ENCODE data around the gene SLC7A7.
"Not testable (repeated sequence)": the region's sequence is repeated elsewhere in the genome, so short reads cannot be mapped to it uniquely, and the experiment has no call there.

The SLC7A7 gene

GRCh38 chr14:22814941-22815713 lies at the start of gene SLC7A7:
Gene SLC7A7, minus strand, starts transcription at chr14:22815435. Its CDS starts 2,037 bp downstream, at chr14:22813398.
- no peak for DNase-seq

GRCh38 chr14:22864979-22865378 lies 49.7 kb upstream of the SLC7A7 start:
- no peak for DNase-seq

- no peak for DNase-seq
These were observed 46.4 kb upstream of the SLC7A7 start for GRCh38 chr14:22861651-22862050.

- DNase-seq = not testable (repeated sequence)
These were observed 45.1 kb upstream of the SLC7A7 start for GRCh38 chr14:22860377-22860776.

GRCh38 chr14:22856428-22856827 lies 41.2 kb upstream of the SLC7A7 start:
- DNase-seq = no peak

- no peak for DNase-seq
These were observed 39.9 kb upstream of the SLC7A7 start for GRCh38 chr14:22854963-22855724.

GRCh38 chr14:22854296-22854695 lies 39.1 kb upstream of the SLC7A7 start:
- DNase-seq = not testable (repeated sequence)

- peak; percentile 98 to 99 for DNase-seq
These were observed 37.9 kb upstream of the SLC7A7 start for GRCh38 chr14:22852940-22853767.

- no peak for DNase-seq
These were observed 37.3 kb upstream of the SLC7A7 start for GRCh38 chr14:22852599-22852939.

GRCh38 chr14:22852178-22852577 lies 36.9 kb upstream of the SLC7A7 start:
- not testable (repeated sequence) for DNase-seq

GRCh38 chr14:22850944-22851764 lies 35.9 kb upstream of the SLC7A7 start:
- DNase-seq = peak; percentile 40 to 54

- no peak for DNase-seq
These were observed 34.1 kb upstream of the SLC7A7 start for GRCh38 chr14:22849212-22849819.

- no peak for DNase-seq
These were observed 33.3 kb upstream of the SLC7A7 start for GRCh38 chr14:22848351-22849164.

- DNase-seq = no peak
These were observed 32.6 kb upstream of the SLC7A7 start for GRCh38 chr14:22847661-22848341.

- no peak for DNase-seq
These were observed 31.6 kb upstream of the SLC7A7 start for GRCh38 chr14:22846811-22847307.

- DNase-seq = no peak
These were observed 30.8 kb upstream of the SLC7A7 start for GRCh38 chr14:22845821-22846625.

GRCh38 chr14:22845103-22845394 lies 29.8 kb upstream of the SLC7A7 start:
- no peak for DNase-seq

GRCh38 chr14:22844221-22845102 lies 29.2 kb upstream of the SLC7A7 start:
- no peak for DNase-seq
